ENCODE measurements around the gene NUP153. TPM values are rescaled to one million over a fixed set of nuclear protein-coding genes. Genes with fewer than 3 reads are reported as not detected.

Gene NUP153
- total RNA-seq, 1 experiment from 2014 or later = 67.0 TPM

GRCh38 chr6:17716221-17716620 lies 9.5 kb upstream of the NUP153 start:
- no peak for TF ChIP-seq ZNF671 (CRISPR knock-in tag; IDR thresholded peaks at IDR 0.05)
- TF ChIP-seq FOXK1 (CRISPR knock-in tag; IDR thresholded peaks at IDR 0.05) = no peak
- no peak for TF ChIP-seq NFE2L1 (CRISPR knock-in tag; IDR thresholded peaks at IDR 0.05)
- no peak for TF ChIP-seq TEAD4 (CRISPR knock-in tag; IDR thresholded peaks at IDR 0.05)
- no peak for TF ChIP-seq TCF7 (CRISPR knock-in tag; IDR thresholded peaks at IDR 0.05; ENCODE audit: low read depth)
- no peak for TF ChIP-seq ETV6 (CRISPR knock-in tag; IDR thresholded peaks at IDR 0.05)
- TF ChIP-seq SMAD3 (CRISPR knock-in tag; IDR thresholded peaks at IDR 0.05; ENCODE audit: borderline replicate concordance) = no peak
- TF ChIP-seq SMAD4 (CRISPR knock-in tag; IDR thresholded peaks at IDR 0.05) = no peak
- TF ChIP-seq CBFB (CRISPR knock-in tag; IDR thresholded peaks at IDR 0.05; ENCODE audit: low read depth) = no peak
- TF ChIP-seq NR2C2 (CRISPR knock-in tag; IDR thresholded peaks at IDR 0.05) = no peak
- H3K4me1 Mint-ChIP-seq = peaks cover 13% of the 10 kb centered on the region
- no peak for DNase-seq (ENCODE audit: low spot score)
- H3K27me3 Mint-ChIP-seq (ENCODE audit: low read depth) = no peaks in the 10 kb centered on the region
- no peaks in the 10 kb centered on the region for H3K9me3 Mint-ChIP-seq
- H3K4me3 Mint-ChIP-seq = no peak overlapping the region
- POLR2A ChIA-PET = interaction anchor here (0.7 kb wide), 1 partner anchor 10 kb away, joined by 3 read pairs; the partner anchor contains the start of gene NUP153
- no peak overlapping the region for H3K27ac Mint-ChIP-seq
- no peaks in the 10 kb centered on the region for H3K36me3 Mint-ChIP-seq
- CTCF ChIA-PET = no interaction called here
- no peak for ATAC-seq

GRCh38 chr6:17714879-17715851 lies 8.4 kb upstream of the NUP153 start:
- Mint-ChIP-seq H3K27me3 (ENCODE audit: low read depth) (no peaks in the 10 kb centered on the region), H3K4me1 (peaks cover 13% of the 10 kb centered on the region), H3K36me3 (no peaks in the 10 kb centered on the region), H3K9me3 (no peaks in the 10 kb centered on the region), H3K4me3 (no peak overlapping the region), H3K27ac (no peak overlapping the region)
- TF ChIP-seq CBFB (CRISPR knock-in tag; IDR thresholded peaks at IDR 0.05; ENCODE audit: low read depth) = no peak
- no peak for TF ChIP-seq KAT7 (CRISPR knock-in tag; IDR thresholded peaks at IDR 0.05; ENCODE audit: borderline replicate concordance)
- no peak for TF ChIP-seq GTF2I (CRISPR knock-in tag; conservative IDR thresholded peaks at IDR 0.05)
- no peak for TF ChIP-seq ZMAT4 (CRISPR knock-in tag; IDR thresholded peaks at IDR 0.05)
- no peak for TF ChIP-seq MYBL2 (CRISPR knock-in tag; IDR thresholded peaks at IDR 0.05)
- no peak for TF ChIP-seq ZNF425 (CRISPR knock-in tag; conservative IDR thresholded peaks at IDR 0.05)
- TF ChIP-seq ZNF317 (CRISPR knock-in tag; IDR thresholded peaks at IDR 0.05; ENCODE audit: borderline replicate concordance, low read depth) = no peak
- no peak for TF ChIP-seq PREB (CRISPR knock-in tag; IDR thresholded peaks at IDR 0.05; ENCODE audit: borderline replicate concordance)
- TF ChIP-seq HMGA2 (CRISPR knock-in tag; IDR thresholded peaks at IDR 0.05) = no peak
- no peak for TF ChIP-seq CREB1 (CRISPR knock-in tag; IDR thresholded peaks at IDR 0.05)
- no peak for TF ChIP-seq HMGXB4 (CRISPR knock-in tag; IDR thresholded peaks at IDR 0.05)
- TF ChIP-seq AFF4 (CRISPR knock-in tag; IDR thresholded peaks at IDR 0.05; ENCODE audit: borderline replicate concordance) = no peak
- TF ChIP-seq SMAD4 (CRISPR knock-in tag; IDR thresholded peaks at IDR 0.05) = no peak
- ChIA-PET CTCF (interaction anchor here (0.6 to 0.7 kb wide), 5 partner anchors 13 to 948 kb away, joined by 3 to 4 read pairs (median 3); no protein-coding TSS in a partner anchor), POLR2A (interaction anchor here (0.7 kb wide), 2 partner anchors 9 to 572 kb away, joined by 3 to 7 read pairs; partner anchors contain the start of gene NUP153)
- no peak for DNase-seq (ENCODE audit: low spot score)
- no peak for ATAC-seq

All from WTC11 (cell line).